NCI-H510A (cell line): Measurements from ENCODE around the gene ZNF684.
"Not testable (repeated sequence)": the region's sequence is repeated elsewhere in the genome, so short reads cannot be mapped to it uniquely, and the experiment has no call there.

Experiments
- DNase-seq: peaks from one replicate; lab custom pipeline; 2025; lab: John Stamatoyannopoulos, UW

ZNF684 gene

GRCh38 chr1:40574805-40575204, 43.4 kb downstream of the ZNF684 start:
- not testable (repeated sequence) for DNase-seq

- no peak for DNase-seq
These were observed 43.9 kb downstream of the ZNF684 start for GRCh38 chr1:40575336-40575735.

DNA sequence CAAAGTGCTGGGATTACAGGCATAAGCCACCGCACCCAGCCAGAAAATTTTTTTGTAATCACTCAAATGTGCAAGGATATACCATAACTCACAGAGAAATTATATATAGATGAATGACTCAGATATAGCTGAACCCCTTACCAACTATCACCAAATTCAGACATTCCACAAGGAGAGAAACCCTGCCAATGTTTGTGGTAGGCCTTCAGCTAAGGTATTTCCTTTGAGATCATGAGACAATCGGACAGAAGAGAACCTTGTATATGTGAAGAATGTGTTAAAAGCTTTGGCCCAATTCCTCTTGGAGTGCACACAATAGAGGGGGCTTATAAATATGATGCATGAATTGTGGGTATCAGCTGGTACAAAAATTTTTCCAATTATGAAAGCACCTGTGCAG, 50.7 kb downstream of the ZNF684 start:
- DNase-seq = no peak

DNA sequence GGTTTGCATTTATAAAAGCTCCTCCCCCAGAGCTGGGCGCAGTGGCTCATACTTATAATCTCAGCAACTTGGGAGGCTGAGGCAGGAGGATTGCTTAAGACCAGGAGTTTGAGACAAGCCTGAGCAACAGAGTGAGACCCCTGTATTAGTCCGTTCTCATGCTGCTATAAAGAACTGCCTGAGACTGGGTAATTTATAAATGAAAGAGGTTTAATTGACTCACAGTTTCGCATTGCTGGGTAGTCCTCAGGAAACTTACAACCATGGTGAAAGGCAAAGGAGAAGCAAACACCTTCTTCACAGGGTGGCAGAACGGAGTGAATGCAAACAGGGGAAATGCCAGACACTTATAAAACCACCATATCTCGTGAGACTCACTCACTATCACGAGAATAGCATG, 52.5 kb downstream of the ZNF684 start:
- DNase-seq = no peak

DNA sequence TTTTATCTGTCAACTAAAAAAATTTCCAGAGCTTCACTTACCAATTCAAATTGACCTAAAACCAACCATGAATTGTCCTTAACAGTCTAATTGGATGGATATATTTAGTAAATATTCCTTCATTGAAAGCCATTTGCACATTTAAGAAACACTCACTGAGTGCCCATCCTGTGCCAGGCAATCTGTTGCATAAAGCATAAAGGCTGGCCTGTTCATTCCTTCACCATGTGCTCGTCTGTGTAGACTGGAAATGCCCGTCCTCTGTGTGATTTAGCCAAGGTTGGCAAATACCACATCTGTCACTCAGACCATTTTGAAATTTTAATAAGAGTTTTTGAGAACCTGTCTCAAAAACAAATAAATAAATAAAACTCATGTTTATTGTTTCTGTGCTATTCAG, 57.1 kb downstream of the ZNF684 start:
- DNase-seq = no peak

DNA sequence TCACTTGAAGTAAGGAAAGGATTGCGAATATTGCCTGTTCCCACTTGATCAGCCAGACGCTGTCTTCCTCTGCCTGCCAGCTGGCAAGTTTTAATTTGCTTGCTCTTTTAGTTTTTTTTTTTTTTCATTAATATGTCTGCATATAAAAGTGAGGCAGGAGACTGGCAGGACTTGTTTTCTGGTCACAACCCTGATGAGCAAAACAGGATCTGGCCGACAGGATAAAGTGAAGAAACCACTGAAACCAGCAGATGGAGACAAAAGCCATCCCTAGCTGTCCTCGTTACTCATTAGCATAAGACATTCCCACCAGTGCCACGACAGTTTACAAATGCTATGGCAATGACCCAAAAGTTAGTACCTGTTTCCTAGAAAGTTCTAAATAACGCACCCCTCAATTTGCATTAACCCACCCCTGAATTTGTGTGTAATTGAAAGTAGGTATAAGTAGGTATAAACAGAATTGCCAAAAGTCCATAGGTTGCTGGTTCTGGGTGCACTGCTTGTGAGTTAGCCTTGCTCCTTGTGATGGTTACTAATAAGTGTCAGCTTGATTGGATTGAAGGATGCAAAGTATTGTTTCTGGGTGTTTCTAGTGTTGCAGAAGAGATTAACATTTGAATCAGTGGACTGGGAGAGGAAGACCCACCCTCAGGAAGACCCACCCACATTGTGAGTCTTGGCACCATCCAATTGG, 60.8 kb downstream of the ZNF684 start:
- peak; percentile 29 for DNase-seq

GRCh38 chr1:40593449-40594186, 62.2 kb downstream of the ZNF684 start:
- no peak for DNase-seq

DNA sequence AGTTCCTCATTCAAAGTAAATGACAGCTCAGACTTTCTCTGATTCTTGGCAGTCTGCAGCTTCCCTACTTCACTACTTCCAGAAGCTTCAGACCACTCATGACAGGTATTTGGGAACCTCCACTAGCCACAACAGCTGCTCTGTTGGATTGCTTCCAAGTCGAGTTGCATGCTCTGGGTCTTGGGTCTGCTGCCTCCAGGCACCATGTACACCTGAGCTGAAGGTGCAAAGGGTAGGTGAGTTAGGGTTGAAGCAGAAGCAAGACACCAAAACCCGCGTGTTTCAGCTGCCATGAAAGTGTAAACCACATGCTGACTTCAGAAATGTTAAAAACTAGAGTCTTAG, 62.7 kb downstream of the ZNF684 start:
- DNase-seq = no peak

DNA sequence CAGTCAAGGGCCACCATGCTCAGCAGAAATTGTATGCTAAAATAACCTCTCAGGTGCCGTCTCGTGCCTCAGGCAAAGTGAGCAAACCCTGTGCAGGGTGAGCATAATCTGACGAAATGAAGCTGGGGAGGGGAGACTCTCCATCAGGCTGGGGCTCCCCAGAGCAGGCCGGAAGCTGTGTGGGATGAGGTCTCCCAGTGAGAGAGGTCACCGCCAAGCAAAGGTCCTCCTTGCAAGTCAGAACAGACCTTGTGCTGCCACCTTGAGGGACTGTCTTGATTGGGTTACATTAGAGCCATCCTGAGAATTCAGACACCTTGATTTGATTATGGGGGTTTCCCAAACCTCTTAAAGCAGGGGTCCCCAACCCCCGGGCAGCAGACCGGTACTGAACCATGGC, 64.2 kb downstream of the ZNF684 start:
- DNase-seq = no peak
